Neural progenitor cell (in vitro differentiated cells): ENCODE measurements around the gene NKD2. TPM values are rescaled to one million over a fixed set of nuclear protein-coding genes. Genes with fewer than 3 reads are reported as not detected.

ENCODE experiments used
- DNase-seq: peaks from one replicate; pipeline ENCODE4 v3.0.0-alpha.2; 2016; ENCODE audit warnings: low spot score
- H2AFZ ChIP-seq: fragments of 200-600 bp; sonication (generic); replicated peaks from 2 replicates; pipeline ENCODE4 v1.6.1; 2016; ENCODE audit warnings: antibody characterized with exemption
- H3F3A ChIP-seq: fragments of 200-600 bp; sonication (generic); 2 replicates; pipeline ENCODE4 v1.6.1; 2016; ENCODE audit warnings: antibody characterized with exemption, low read depth
- H3K27ac ChIP-seq: fragments of 200-600 bp; sonication (generic); 2 replicates; pipeline ENCODE4 v1.5.1; 2016; ENCODE audit warnings: mild to moderate bottlenecking
- H3K27me3 ChIP-seq: fragments of 200-600 bp; sonication (generic); 2 replicates; pipeline ENCODE4 v1.6.1; 2016; ENCODE audit warnings: mild to moderate bottlenecking, moderate library complexity
- H3K36me3 ChIP-seq: fragments of 200-600 bp; sonication (generic); 2 replicates; pipeline ENCODE4 v1.5.1; 2016
- H3K4me1 ChIP-seq: fragments of 200-600 bp; sonication (generic); 2 replicates; pipeline ENCODE4 v1.6.1; 2016; ENCODE audit warnings: mixed run types
- H3K4me2 ChIP-seq: fragments of 200-600 bp; sonication (generic); 2 replicates; pipeline ENCODE4 v1.6.1; 2016
- H3K4me3 ChIP-seq: fragments of 200-600 bp; sonication (generic); 2 replicates; pipeline ENCODE4 v1.5.1; 2016
- H3K79me2 ChIP-seq: fragments of 200-600 bp; sonication (generic); 2 replicates; pipeline ENCODE4 v1.6.1; 2016; ENCODE audit warnings: low read depth
- H3K9ac ChIP-seq: fragments of 200-600 bp; sonication (generic); 2 replicates; pipeline ENCODE4 v1.6.1; 2016
- H3K9me3 ChIP-seq: fragments of 200-600 bp; sonication (generic); 2 replicates; pipeline ENCODE4 v1.5.1; 2016; ENCODE audit warnings: low read depth
- H4K20me1 ChIP-seq: fragments of 200-600 bp; sonication (generic); 2 replicates; pipeline ENCODE4 v1.6.1; 2016; ENCODE audit warnings: low read depth
- H3K27ac Mint-ChIP-seq: 3 replicates; pipeline ENCODE4 v1.8.0; 2021; ENCODE audit warnings: mixed read lengths
- H3K27me3 Mint-ChIP-seq: 2 replicates; pipeline ENCODE4 v1.8.0; 2022; ENCODE audit warnings: low read depth, mild to moderate bottlenecking, inconsistent platforms, moderate library complexity, mixed read lengths; ENCODE audit not compliant: insufficient read depth
- H3K36me3 Mint-ChIP-seq: 3 replicates; pipeline ENCODE4 v1.8.0; 2021; ENCODE audit warnings: mixed read lengths
- H3K4me1 Mint-ChIP-seq: 3 replicates; pipeline ENCODE4 v1.8.0; 2021; ENCODE audit warnings: mixed read lengths
- H3K4me3 Mint-ChIP-seq: 3 replicates; pipeline ENCODE4 v1.8.0; 2021; ENCODE audit warnings: mild to moderate bottlenecking, moderate library complexity, mixed read lengths
- H3K9me3 Mint-ChIP-seq: 3 replicates; pipeline ENCODE4 v1.8.0; 2020; ENCODE audit warnings: mixed read lengths
- EZH2 ChIP-seq: fragments of 200-600 bp; sonication (generic); IDR thresholded peaks from 2 replicates; pipeline ENCODE4 v1.6.1; 2017; ENCODE audit warnings: antibody characterized with exemption, mild to moderate bottlenecking, moderate library complexity
- EZH2phosphoT487 ChIP-seq: fragments of 200-600 bp; sonication (generic); IDR thresholded peaks from 2 replicates; pipeline ENCODE4 v1.6.1; 2017; ENCODE audit warnings: antibody characterized with exemption
- total RNA-seq: library from RNA; depleted of rRNA; stranded (reverse); fragments of >200 nt; gene quantifications from 2 replicates; pipeline ENCODE4 v1.2.3, GENCODE V29; 2015; ENCODE audit warnings: low replicate concordance
- TF ChIP-seq, protein P1 (sequence below): fragments of 200-600 bp; sonication (generic); IDR thresholded peaks from 2 replicates; pipeline ENCODE4 v1.5.1; 2017; ENCODE audit warnings: antibody characterized with exemption, mild to moderate bottlenecking

The NKD2 gene
- total RNA-seq, 1 donor from 2014 or later, result 1.3 TPM

DNA sequence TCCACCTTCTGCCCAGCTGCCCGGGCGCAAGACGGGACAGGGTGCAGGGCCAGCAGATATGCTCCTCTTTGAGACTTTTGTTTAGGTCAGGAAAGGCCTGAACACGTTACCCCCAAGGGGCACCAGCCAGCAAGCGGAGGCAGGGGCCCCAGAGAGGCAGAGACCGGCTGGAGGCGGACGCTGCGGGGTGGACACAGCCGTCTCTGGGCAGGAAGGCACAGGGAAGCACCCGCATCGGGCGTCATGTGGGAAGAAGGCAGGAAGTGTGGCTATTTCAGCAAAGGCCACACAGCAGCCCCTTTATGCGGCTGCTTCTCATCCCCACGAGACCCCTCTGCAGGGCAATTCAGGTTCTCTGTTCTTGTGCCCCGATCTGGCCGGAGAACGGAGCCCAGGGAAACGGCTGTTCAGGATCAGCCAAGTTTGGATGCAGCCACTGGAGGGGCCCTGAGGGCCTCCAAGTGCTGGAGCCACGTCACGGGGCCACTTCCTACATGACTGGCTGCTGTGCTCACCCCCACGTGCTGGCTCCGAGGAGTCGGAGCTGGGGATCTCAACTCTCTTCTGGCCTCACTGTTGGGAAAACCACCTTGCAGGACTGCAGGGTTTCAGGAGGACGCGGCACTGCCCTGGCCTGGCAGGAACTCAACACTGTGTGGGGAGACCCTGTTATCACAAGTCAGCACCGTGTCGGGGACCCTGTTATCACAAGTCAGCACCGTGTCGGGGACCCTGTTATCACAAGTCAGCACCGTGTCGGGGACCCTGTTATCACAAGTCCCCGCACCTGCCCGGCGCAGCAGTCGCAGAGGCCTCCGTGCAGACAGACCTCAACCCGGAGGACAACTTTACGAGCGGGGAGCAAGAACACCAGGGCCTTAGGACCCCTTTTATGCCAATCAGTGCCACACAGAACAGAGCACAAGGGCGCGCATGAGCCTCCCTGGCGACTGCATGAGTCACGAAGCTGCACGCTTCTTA, 58.8 kb downstream of the NKD2 start:
- peaks cover 8% of the 10 kb centered on the region for H4K20me1 ChIP-seq
- no peaks in the 10 kb centered on the region for H3K27me3 ChIP-seq
- H2AFZ ChIP-seq, result no peak overlapping the region
- no peak overlapping the region for H3K27ac ChIP-seq
- H3K36me3 Mint-ChIP-seq, result no peaks in the 10 kb centered on the region
- H3K9ac ChIP-seq, result no peak overlapping the region
- no peaks in the 10 kb centered on the region for H3K4me1 ChIP-seq
- H3K4me3 ChIP-seq, result no peak overlapping the region
- no peak overlapping the region for H3K4me2 ChIP-seq
- DNase-seq, result no peak
- no peak overlapping the region for H3K4me3 Mint-ChIP-seq
- H3K9me3 ChIP-seq, result no peaks in the 10 kb centered on the region
- H3K4me1 Mint-ChIP-seq, result no peaks in the 10 kb centered on the region
- no peaks in the 10 kb centered on the region for H3K9me3 Mint-ChIP-seq
- H3K79me2 ChIP-seq, result no peaks in the 10 kb centered on the region
- no peaks in the 10 kb centered on the region for H3K36me3 ChIP-seq
- TF ChIP-seq EZH2phosphoT487, result no peak
- TF ChIP-seq, protein P1, sequence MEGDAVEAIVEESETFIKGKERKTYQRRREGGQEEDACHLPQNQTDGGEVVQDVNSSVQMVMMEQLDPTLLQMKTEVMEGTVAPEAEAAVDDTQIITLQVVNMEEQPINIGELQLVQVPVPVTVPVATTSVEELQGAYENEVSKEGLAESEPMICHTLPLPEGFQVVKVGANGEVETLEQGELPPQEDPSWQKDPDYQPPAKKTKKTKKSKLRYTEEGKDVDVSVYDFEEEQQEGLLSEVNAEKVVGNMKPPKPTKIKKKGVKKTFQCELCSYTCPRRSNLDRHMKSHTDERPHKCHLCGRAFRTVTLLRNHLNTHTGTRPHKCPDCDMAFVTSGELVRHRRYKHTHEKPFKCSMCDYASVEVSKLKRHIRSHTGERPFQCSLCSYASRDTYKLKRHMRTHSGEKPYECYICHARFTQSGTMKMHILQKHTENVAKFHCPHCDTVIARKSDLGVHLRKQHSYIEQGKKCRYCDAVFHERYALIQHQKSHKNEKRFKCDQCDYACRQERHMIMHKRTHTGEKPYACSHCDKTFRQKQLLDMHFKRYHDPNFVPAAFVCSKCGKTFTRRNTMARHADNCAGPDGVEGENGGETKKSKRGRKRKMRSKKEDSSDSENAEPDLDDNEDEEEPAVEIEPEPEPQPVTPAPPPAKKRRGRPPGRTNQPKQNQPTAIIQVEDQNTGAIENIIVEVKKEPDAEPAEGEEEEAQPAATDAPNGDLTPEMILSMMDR, result no peak
- peaks cover 5% of the 10 kb centered on the region for H3K27me3 Mint-ChIP-seq
- H3K27ac Mint-ChIP-seq, result peak overlapping the region; percentile 46
- H3F3A ChIP-seq, result no peaks in the 10 kb centered on the region

DNA sequence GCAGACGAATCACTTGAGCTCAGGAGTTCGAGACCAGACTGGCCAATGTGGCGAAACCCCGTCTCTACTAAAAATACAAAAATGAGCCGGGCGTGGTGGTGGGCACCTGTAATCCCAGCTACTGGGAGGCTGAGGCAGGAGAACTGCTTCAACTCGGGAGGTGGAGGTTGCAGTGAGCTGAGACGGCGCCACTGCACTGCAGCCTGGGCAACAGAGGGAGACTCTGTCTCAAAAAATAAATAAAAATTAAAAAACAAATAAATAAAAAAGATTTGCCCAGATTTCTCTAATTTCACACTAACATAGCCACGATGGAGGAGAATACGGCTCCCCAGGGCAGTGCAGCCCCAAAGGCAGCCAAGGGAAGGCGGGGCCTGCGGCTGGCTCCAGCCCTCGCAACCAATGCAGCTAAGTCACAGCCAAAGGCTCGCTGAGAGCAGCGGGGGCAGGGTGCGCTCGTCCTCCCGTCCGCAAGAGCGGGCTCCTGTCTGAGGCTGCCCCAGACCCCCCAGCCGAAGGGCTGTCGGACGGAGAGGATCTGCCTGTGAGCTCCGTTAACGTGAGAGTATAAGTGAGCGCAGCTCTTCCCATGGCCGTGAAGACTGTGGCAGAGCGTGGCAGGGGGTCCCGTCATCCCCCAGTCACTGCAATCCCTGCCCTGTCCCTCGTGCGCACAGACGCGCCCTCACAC, 59.7 kb downstream of the NKD2 start:
- Histone ChIP-seq H2AFZ (no peak overlapping the region), H3K4me2 (no peak overlapping the region), H3K9me3 (no peaks in the 10 kb centered on the region), H3F3A (no peaks in the 10 kb centered on the region), H3K36me3 (no peaks in the 10 kb centered on the region), H3K27me3 (no peaks in the 10 kb centered on the region), H3K79me2 (no peaks in the 10 kb centered on the region), H3K4me1 (no peaks in the 10 kb centered on the region), H3K27ac (no peak overlapping the region), H4K20me1 (peaks cover 8% of the 10 kb centered on the region), H3K4me3 (no peak overlapping the region), H3K9ac (no peak overlapping the region)
- TF ChIP-seq, protein P1, result no peak
- TF ChIP-seq EZH2phosphoT487 (no peak), EZH2 (no peak)
- peaks cover 5% of the 10 kb centered on the region for H3K27me3 Mint-ChIP-seq
- no peaks in the 10 kb centered on the region for H3K9me3 Mint-ChIP-seq
- DNase-seq, result no peak
- no peaks in the 10 kb centered on the region for H3K4me1 Mint-ChIP-seq
- H3K36me3 Mint-ChIP-seq, result no peaks in the 10 kb centered on the region
- H3K4me3 Mint-ChIP-seq, result no peak overlapping the region
- no peak overlapping the region for H3K27ac Mint-ChIP-seq

DNA sequence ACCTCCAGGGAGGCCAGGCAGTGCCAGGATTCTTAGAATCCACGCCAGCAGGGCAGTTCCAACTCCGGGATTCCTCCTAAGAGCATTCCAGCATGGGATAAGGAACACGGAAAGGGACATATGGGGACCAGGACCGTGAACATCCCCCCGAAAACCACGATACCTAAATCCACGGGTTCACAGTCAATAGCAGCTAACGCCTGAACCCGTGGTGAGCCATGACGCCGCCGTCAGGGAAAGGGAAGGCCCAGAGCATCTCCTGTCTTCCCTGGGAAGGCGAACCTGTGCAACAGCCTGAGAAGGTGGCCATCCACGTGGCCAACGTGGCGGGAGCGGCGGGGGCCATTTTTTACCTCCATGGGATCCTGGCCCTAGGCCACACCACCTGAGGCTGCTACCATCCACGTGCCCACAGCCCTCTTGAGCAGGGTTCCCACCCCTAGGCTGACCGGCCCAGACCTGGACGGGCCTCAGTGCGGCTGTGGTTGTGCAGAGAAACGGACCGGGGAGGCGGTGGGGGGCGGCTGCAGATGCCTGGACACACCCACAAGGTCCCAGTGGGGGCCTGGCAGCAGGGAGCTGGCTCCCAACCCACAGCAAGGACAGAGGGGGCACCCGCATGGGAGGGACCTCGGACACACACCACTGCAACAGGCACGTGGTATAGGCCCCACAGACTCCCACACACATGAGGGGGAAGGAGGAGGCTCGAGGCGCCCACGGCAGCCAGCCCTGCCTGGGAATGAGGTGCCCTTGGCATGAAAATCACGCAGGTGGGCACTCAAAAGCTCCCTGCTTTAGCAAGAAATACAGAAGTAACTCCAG, 60.5 kb downstream of the NKD2 start:
- Histone ChIP-seq H3K4me1 (no peaks in the 10 kb centered on the region), H3K27me3 (no peaks in the 10 kb centered on the region), H3K4me3 (no peak overlapping the region), H2AFZ (no peak overlapping the region), H3K36me3 (no peaks in the 10 kb centered on the region), H3K79me2 (no peaks in the 10 kb centered on the region), H3K27ac (no peak overlapping the region), H3K9ac (no peak overlapping the region), H3F3A (no peaks in the 10 kb centered on the region), H3K9me3 (no peaks in the 10 kb centered on the region), H4K20me1 (peaks cover 8% of the 10 kb centered on the region), H3K4me2 (no peak overlapping the region)
- peaks cover 5% of the 10 kb centered on the region for H3K27me3 Mint-ChIP-seq
- no peak overlapping the region for H3K4me3 Mint-ChIP-seq
- no peaks in the 10 kb centered on the region for H3K4me1 Mint-ChIP-seq
- DNase-seq, result no peak
- H3K36me3 Mint-ChIP-seq, result no peaks in the 10 kb centered on the region
- TF ChIP-seq EZH2 (no peak), EZH2phosphoT487 (no peak)
- TF ChIP-seq, protein P1, result no peak
- H3K9me3 Mint-ChIP-seq, result no peaks in the 10 kb centered on the region
- no peak overlapping the region for H3K27ac Mint-ChIP-seq
